HT1080 (cell line): ENCODE data around the gene SALL4. TPM values are rescaled to one million over a fixed set of nuclear protein-coding genes. Genes with fewer than 3 reads are reported as not detected.
"Not testable (repeated sequence)": the region's sequence is repeated elsewhere in the genome, so short reads cannot be mapped to it uniquely, and the experiment has no call there.

Experiments
- DNase-seq: peaks from one replicate; pipeline ENCODE4 v3.0.0-alpha.2; 2015; ENCODE audit warnings: low read depth
- polyA plus RNA-seq, 2 experiments: library from polyadenylated mRNA; depleted of rRNA; stranded (reverse); fragments of >200 nt; gene quantifications; 2 replicates each; pipeline ENCODE4 v1.2.3, GENCODE V29; 2015
- total RNA-seq: library from RNA; depleted of rRNA; stranded (reverse); fragments of >200 nt; shearing (Covaris generic); gene quantifications from 2 replicates; pipeline ENCODE4 v1.2.3, GENCODE V29; 2014; rRNA removed

The SALL4 gene
- not detected in 2 replicates for total RNA-seq
- 0.23 and 0.28 TPM in 2 replicates for polyA plus RNA-seq (2015; cell fraction: cytosol; rRNA removed)
- 1.2 TPM in 2 replicates for polyA plus RNA-seq (2015; cell fraction: nucleus; rRNA removed)

GRCh38 chr20:51802170-51802751, at the start of gene SALL4:
SALL4 (minus strand) TSS chr20:51802521; CDS start chr20:51802408, 113 bp downstream.
- DNase-seq, result no peak

GRCh38 chr20:51848346-51848745, 46.0 kb upstream of the SALL4 start:
- no peak for DNase-seq

- DNase-seq, result no peak
These were observed 38.5 kb upstream of the SALL4 start for GRCh38 chr20:51840865-51841264.

GRCh38 chr20:51837876-51838420, 35.6 kb upstream of the SALL4 start:
- DNase-seq, result no peak

- no peak for DNase-seq
These were observed 35.1 kb upstream of the SALL4 start for GRCh38 chr20:51837436-51837835.

GRCh38 chr20:51833326-51833725, 31.0 kb upstream of the SALL4 start:
- DNase-seq, result no peak

- DNase-seq, result no peak
These were observed 30.0 kb upstream of the SALL4 start for GRCh38 chr20:51832276-51832675.

GRCh38 chr20:51831866-51832265, 29.5 kb upstream of the SALL4 start:
- DNase-seq, result no peak

- DNase-seq, result no peak
These were observed 28.2 kb upstream of the SALL4 start for GRCh38 chr20:51830538-51830937.

- peak; percentile 6 for DNase-seq
These were observed 26.4 kb upstream of the SALL4 start for GRCh38 chr20:51828762-51829161.

GRCh38 chr20:51826372-51826771, 24.1 kb upstream of the SALL4 start:
- no peak for DNase-seq

- DNase-seq, result no peak
These were observed 16.2 kb upstream of the SALL4 start for GRCh38 chr20:51818479-51819008.

GRCh38 chr20:51816856-51817255, 14.5 kb upstream of the SALL4 start:
- not testable (repeated sequence) for DNase-seq

GRCh38 chr20:51815383-51816076, 13.2 kb upstream of the SALL4 start:
- DNase-seq, result no peak

- no peak for DNase-seq
These were observed 10.5 kb upstream of the SALL4 start for GRCh38 chr20:51812861-51813260.

- no peak for DNase-seq
These were observed 9.3 kb upstream of the SALL4 start for GRCh38 chr20:51811514-51812128.

GRCh38 chr20:51811042-51811355, 8.7 kb upstream of the SALL4 start:
- DNase-seq, result no peak

- DNase-seq, result no peak
These were observed 8.1 kb upstream of the SALL4 start for GRCh38 chr20:51810155-51811041.

GRCh38 chr20:51807720-51808250, 5.5 kb upstream of the SALL4 start:
- DNase-seq, result no peak

- DNase-seq, result no peak
These were observed 2.4 kb upstream of the SALL4 start for GRCh38 chr20:51804754-51805153.
